Fibroblast of skin of right biceps (primary cell): ENCODE results near the gene DAO.
"Not testable (repeated sequence)": the region's sequence is repeated elsewhere in the genome, so short reads cannot be mapped to it uniquely, and the experiment has no call there.

ENCODE experiments used
- DNase-seq: peaks from one replicate; pipeline ENCODE4 v3.0.0-alpha.2; 2013

DAO gene

DNA sequence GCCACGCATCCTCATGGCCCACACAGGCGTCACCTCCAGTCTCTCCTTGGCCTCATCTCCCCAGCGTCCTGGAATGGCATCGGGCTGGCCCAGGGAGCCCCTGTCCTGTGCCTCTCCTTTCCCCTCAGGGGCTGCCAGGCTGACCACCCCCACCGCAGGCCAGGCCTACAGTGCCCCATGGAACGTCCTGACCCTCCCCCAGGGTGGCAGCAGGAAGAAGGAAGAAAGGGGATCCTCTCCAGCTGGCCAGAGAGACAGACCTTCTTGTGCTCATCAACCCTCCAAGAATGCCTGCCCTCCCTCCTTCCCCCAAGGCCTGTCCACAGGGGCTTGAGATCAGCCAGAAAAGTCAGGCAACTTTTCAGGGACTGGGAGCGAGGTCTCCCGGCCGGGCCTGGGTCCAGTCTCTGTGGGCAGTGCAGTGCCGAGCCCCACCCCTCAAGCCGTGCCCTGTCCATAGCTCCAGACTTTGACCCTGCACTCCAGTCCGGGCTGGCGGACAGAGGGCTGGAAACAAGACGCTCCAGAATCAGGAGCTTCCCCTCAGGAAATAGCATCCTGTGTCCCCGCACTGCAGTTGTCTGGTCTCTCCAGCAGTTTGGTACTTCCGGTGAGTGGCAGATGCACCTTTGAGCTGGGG lies at the start of gene DAO:
TSS of gene DAO (plus strand) at position 478 of the 640 bp plus-strand sequence. CDS start 4,915 bp downstream, outside the sequence.
- DNase-seq: no peak

DNA sequence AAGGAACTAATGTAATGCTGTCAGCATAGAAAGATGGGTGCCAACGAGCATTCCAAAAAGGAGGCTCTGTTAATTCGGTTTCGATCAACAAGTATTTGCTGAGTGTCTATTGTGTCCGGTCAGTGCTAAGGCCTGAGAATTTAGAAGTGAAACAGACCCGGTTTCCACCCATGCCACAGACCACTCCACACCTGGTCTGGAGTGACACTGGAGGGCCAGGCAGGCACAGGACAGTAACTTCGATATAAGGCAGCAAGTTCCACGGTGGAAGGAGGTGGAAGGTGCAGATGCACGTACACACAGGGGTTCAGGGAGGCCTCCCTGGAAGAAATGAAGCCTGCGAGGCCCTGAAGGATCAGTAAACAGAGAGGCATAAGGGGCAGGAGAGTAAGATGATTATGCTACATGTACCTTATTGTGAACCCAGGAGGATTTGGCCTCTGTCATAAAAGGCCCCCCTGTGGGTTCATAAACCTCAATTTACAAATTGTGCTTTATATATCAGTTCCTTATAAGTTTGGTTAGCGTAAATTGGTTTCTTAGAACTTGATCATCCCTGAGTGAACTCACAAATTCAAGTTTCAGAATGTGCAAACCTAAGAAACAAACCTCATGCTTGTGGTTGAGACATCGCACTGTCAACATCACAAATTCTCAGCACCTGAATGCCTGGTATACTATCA lies 48.4 kb upstream of the DAO start:
- DNase-seq: no peak

DNA sequence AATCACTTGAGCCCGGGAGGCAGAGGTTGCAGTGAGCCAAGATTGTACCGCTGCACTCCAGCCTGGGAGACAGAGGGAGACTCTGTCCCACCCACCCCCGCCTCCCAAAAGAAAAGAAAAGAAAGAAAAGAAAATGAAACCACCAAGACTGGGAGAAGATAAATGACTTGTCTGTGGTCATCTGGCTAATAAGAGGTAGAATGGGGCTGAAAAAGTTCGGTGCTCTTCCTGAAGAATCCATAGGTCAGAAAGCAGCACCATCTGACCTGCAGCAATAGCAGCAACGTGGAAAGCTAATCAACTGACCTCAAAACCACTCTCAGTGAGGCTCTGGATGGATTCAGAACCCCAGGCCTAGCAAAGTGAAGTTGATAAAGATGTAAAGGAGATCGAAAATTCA lies 47.7 kb upstream of the DAO start:
- DNase-seq: no peak

DNA sequence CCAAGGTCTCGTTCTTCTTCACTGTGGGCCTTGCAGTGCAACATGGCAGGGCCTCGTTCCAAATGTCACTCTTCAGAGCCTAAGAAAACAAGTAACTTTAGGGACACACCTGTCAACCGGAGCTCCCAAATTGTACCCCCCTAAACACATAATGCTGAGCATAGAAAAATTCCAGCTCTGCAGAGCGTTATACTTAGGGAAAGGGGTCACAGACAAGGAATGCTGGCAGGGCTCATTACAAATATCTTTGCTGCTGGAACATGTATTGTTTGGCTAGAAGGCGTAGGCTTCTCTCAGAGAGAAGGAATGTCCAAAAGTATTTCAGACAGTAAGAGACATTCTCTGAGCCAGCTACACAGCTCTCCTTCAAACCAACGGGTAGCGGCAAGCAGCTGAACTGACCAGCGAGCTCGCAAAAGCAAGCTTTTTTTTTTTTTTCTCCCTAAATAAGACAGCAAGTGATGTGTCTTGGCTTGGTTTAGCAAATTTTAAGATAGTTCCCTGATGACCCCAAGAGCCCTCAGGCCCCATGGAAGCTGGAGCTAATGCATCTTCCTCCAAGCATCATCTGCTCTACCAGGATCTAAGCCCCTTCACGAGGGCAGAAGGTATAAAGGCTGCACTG lies 47.0 kb upstream of the DAO start:
- DNase-seq: peak; percentile 95

DNA sequence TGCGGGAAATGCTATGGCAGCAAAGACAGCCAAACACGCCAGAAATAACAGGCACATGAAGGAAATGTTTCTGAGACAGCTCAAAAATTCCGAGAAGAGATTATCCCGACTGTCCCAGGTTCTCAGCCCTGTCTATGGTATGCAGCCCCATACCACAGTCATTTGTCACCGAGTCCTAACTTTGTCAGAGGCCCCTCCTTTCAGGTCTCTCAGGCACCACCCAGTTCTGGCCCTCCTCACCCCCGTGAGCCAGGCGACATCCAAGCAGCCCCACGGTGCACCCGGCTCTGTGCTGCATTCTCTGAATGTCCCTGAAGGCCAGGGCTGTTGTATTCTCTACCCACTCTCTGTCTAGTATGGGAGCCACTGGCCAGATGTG lies 46.5 kb upstream of the DAO start:
- DNase-seq: peak; percentile 99

DNA sequence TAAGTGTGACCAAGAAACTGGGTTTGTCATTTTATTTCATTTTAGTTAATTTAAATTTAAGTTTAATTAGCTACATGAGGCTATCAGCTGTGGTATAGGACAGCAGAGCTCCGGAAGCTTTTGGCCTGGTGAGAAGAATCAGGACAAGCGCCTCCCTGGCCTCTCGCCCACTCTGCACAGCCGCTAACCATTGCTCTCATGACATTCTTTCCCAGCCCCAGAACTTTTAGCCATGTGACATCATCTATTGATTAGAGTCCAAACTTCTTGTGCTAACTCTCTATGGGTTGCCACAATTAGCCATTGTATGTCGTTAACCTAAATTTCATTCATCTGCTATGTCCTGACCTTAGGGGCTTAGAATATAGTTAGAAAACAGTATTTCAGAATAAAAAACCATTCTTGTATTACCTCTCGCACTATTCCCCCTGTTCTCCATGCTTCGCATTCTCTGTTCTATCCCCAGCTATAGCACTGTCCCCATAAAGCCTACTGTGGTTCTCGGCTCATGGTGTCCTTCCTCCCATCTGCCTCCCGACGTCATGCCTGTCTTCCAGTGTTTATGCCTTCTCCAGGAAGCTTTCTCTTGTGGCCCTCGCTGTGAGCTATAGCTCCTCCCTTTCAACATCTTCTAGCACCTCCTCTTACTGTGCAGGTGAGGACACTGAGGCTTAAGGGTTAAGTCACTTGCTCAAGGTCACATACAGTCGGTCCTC lies 46.0 kb upstream of the DAO start:
- DNase-seq: peak; percentile 87

DNA sequence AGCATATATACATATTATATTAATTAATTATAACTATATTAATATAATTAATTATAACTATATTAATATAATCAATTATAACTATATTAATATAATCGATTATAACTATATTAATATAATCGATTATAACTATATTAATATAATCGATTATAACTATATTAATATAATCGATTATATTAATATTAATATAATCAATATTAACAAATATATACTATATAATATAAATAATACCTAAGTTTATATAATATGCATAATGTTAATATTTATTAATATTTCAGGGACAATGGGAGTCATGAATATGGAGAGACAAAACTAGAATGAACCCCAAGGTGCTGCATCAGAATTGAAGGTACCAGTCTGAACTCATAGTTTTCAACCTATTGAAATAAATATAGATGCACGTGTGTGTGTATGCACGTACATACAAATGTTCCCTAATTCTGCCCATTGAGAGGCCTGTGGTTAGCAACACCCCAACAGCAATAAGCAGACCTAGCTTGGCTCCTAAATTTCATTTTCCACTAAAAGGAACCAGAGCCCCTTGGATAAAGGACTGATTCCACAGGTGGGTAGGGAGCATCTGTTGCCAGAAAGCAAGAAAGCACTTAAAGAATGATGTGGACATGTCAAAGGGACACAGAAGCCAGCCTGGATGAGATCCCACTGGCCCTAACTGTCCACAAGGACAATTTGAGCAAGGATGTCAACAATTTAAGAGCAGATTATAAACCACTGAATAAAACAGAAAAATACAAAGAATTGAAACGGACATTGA lies 43.8 kb upstream of the DAO start:
- no peak for DNase-seq

DNA sequence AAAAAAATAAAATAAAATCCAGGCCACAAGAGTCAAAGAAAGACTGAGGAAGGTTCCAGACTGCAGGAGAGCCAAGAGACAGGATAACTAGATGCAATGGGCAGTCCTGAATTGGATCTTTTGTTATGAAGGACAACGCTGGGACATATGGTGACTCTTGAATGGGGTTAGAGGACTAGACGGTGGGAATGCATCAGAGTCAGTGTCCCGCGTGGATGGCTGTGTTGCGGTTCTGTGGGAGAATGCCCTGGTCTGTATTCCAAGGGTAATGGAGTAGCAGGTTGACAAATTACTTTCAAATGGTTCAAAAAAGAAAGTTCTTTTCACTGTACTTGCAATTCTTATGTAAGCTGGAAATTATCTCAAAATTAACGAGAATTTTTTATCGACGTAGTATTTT lies 42.7 kb upstream of the DAO start:
- DNase-seq: no peak

DNA sequence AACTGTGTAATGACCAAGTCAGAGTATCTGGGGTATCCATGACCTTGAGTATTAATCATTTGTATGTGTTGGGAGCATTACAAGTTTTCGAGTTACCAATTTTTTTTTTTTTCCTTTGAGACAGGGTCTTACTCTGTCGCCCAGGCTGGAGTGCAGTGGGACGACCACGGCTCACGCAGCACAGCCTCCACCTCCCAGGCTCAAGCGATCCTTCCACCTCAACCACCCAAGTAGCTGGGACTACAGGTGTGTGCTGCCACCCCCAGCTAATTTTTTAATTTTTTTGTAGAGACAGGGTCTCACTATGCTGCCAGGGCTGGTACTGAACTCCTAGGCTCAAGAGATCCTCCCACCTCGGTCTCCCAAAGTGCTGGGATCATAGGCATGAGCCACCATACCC lies 42.2 kb upstream of the DAO start:
- DNase-seq: no peak

DNA sequence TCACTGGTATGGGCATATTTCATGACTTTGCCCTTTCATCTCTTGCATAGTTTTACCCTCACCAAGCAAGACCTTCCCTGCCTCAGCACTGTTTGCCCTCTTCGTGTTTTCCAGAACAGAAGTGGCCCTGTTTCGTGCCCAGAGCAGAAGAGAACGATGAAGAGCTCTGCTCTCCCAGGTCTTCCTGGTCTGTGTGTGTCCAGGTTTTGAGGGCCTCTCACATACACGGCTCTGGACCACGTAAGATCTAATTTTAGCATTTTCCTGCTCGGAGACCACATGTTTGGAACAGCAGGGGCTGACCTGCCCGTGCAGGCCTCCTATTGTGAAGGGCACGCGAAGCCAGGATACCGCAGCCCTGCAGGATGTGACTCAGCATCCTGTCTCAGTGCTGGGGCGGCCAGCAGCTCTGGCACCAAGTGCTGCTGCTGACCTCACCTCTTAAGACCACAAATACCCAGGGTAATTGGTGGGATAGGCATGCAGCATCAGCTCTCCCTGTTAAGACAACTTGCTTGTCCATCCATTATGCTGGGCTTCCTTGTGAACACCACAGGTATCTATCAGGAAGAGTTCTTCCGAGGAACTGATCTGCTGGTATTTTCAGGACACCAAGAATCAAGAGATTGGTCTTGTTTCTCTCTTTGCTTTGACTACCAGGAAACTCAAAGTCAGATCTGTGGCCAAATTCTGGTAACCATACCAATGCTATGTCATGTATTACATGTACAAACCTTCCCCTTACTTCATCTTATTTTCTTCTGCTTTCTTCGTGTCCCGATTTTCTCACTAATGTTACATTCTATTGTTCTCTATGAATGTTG lies 41.5 kb upstream of the DAO start:
- DNase-seq: peak; percentile 100

DNA sequence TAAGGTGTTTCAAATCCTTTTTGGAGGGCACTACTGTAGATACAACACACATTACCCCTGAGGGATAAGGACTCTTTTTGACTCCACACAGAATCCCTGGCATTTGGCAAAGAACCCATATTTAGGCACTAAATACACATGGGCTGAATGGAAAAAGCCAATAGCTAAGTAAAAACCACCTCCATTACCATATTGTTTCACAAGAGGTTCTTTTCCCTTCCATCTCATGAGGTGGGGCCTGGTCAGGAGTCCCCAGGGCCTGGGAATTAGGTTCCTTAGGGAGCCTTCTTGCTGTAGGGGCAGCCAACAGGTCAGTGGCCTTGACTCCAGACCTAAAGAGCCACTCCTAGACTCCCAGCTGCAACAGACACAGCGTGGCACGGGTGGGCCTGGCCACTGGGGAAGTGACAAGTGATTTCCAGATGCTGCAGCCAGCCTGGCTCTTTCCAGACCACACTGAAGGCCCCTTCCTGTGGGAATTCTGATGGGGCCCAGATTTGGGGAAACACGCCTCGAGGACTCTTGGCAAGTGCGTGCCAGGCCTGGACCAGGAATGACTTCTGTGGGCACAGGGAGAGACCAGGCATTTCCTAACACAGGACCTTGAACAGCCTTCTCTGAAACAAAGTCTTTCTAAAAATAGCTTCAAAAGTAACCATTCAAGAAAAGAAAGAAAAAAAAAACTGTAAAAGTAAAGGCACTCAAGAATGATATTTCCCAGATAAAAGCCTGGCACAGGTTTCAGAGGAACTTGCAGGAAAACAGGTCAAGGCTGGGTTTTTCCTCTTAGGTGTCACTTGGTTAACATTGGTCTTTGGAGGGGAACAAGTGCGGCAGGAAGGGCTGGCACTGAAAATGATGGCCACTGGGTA lies 40.6 kb upstream of the DAO start:
- DNase-seq: peak; percentile 80

DNA sequence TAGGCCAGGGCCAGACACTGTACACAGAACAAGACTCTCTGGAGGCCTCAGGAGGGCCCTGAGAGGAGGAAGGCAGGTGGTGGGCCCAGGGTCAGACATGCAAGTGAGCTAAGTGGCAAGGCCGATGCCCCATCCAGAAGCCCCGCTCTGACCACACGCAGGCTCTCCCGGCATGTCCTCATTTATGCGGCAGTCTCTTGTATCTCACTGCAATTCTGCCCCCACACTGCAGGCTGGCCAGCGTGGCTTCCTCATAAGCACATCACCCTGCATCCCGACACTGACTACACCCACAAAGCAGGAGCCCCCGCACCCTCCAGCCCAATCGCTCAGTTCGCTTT lies 40.0 kb upstream of the DAO start:
- no peak for DNase-seq

DNA sequence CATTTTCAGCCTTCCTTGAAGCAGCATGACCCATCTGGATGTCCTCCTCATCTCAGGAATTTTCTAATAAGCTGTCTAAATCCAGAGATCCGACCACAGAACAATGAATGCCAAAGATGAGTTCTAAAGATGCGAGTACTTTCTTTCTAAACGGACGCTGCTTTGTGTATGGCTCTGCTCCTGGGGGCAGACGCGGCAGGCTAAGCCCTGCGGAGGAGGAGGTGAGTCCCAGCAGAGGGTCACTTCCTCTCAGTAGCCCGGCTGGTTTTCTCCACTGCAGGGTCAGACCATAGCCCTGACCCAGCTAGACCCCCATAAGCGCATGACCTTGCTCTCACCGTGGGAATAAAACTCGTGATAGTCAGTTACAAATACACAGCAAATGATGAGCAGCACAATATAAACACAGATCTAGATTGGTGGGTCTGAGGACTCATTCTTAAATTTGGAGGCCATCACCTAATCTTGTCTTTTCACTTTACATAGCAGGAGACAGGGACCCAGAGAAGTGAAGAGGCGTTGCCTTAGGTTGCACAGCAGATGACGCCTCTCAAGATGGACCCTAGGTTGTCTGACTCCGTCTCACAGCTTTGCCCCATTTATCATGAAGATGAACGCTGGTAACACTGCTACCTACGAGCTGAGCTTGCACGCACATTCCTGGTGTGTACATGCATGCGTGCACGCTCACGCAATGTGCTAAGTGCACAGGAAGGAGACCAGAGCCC lies 39.1 kb upstream of the DAO start:
- peak; percentile 69 for DNase-seq

DNA sequence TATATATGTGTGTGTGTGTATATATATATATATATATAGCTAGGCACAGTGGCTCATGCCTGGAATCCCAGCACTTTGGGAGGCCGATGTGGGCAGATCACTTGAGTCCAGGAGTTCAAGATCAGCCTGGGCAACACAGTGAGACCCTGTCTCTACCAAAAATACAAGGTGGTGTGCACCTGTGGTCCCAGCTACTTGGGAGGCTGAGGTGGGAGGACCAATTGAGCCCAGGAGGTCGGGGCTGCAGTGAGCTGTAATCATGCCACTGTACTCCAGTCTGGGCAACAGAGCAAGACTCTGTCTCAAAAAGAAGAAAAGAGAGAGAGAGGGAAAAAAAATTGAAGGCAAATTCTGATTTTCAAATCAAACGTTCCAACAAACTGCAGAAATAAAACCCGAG lies 38.1 kb upstream of the DAO start:
- not testable (repeated sequence) for DNase-seq

DNA sequence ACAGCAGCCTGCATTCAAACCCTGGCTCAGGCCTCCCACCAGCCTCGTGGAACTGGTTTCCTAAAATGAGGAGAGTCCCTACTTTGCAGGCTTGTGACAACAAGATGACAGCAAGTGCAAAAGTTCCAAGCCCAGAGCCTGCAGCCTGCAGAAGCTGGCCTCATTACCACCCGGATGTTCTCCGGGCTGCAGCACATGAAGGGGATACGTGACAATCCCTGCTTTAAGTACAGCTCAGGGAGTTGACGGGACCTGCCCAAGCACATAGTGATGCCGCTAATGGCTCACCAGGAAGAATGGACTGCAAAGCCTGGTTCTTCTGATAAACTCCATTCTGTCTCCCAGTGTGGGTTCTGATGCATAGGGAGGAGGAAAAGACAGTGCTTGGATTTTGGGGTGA lies 37.5 kb upstream of the DAO start:
- no peak for DNase-seq

DNA sequence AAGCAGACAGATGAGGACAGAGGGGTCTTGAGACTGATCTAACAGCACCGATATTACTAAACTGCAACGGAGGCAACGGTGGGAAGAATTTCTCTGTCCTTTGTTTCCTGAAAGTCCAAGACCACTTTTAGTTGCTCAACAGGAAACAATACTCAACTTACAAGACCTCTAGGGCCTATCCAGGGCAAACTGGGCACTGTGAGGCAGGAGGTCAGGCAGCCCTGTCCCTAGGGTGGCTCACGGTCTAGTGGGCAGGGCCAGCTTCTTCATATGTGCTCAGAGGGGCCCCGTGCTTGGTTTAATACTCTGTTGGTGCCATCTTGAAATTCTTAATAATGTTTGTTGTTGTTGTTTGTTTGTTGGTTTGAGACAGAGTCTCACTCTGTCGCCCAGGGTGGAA lies 36.7 kb upstream of the DAO start:
- no peak for DNase-seq

DNA sequence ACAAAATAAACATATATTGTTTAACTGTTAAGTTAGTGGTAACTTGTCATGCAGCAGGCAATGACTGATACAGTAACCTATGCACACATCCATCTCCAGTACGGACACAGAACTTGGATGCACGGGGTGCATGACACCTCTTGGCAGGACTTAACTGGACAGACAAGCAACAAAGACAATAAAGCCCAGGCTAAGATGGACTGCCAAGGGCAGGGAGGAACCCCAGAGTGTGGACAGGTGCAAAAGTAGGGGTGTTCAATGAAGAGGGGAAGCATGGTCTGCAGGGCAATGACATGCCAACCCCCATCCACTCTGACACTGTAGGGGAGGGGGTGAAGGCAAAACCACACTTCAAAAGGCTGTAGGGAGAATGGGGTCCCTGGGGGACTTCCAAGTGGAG lies 34.2 kb upstream of the DAO start:
- DNase-seq: no peak

DNA sequence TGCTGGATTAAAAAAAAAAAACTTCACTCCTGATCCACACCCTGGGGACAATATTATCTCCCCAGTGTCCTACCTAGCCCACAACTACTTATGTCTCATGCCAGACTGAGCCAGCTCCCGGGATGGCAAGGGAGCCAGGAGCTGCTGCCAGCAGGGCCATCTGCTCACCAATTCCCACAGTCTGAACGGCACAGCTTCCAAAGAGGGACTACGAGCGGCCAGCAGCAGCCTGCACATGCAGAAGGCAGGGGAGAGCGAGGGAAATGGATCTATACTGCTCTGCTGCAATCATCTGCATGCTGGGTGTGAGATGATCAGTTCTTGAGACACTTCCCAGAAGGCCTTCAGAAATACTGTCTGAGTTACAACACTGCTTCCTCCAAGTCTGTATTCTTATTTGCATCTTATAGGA lies 33.6 kb upstream of the DAO start:
- no peak for DNase-seq

DNA sequence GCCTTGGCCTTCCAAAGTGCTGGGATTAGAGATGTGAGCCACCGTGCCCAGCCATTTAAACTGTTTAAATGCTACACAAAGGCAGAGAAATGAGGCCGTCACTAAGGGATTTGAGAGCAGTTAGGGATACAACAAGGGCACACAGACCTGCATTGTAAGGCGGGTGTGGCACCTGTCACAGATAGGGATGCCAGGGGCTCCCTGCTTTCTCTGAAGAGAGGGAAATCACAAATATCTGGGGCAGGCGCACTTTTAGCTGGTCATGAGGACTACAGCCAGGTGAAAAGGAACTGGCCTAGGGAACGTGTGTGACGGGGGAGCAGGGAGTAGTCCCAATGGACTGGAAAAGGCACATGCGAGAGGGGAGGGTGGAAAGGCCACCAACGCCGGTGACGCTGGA lies 32.2 kb upstream of the DAO start:
- no peak for DNase-seq

DNA sequence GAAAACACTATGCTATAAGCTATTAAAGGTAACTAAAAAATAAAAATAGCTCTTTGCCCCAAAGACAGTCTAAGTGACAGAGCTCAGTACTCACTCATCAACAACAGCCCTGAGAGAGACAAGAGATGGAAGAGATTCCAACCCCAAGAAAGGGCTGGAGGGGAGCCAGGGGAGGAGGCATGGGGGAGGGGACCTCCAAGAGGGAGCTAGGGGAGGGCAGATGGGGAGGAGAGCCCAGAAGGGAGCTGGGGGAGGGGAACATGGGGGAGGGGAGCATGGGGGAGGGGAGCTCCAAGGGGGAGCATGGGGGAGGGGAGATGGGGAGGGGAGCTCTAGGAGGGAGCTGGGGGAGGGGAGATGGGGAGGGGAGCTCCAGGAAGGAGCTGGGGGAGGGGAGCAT lies 30.2 kb upstream of the DAO start:
- peak; percentile 87 for DNase-seq
